ENCODE results near the gene RETREG3. TPM values are rescaled to one million over a fixed set of nuclear protein-coding genes. Genes with fewer than 3 reads are reported as not detected.
"Not testable (repeated sequence)": the region's sequence is repeated elsewhere in the genome, so short reads cannot be mapped to it uniquely, and the experiment has no call there.

Gene RETREG3
- total RNA-seq, 1 experiment from 2014 or later = 38.5 TPM

DNA sequence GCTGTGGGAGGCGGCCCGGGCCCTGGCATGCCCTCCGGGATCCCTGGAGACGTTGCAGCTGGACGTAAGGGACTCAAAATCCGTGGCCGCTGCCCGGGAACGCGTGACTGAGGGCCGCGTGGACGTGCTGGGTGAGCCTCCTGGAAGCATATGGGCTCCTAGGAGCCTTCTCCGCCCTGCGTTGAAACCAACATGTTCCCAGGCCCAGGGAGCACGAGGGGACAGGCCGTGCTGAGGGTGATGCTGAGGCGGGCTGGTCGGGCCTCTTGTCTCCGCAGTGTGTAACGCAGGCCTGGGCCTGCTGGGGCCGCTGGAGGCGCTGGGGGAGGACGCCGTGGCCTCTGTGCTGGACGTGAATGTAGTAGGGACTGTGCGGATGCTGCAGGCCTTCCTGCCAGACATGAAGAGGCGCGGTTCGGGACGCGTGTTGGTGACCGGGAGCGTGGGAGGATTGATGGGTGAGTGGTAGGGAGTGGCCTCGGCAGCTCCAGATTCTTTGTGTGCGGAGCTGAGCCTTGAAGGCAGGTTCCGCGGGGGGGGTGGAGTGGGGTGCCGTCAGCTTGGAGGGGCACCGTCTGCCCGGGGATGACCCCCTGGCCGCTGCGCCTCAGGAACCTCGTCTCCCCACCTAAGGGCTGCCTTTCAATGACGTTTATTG, 55.9 kb downstream of the RETREG3 start:
- ChIA-PET POLR2A (no interaction called here), CTCF (interaction anchor here (0.9 to 2.1 kb wide), 2 partner anchors 25 to 231 kb away, joined by 3 to 8 read pairs; partner anchors contain the start of gene PSMC3IP), RAD21 (ENCODE audit: low non-redundant PET in 1 of 2, low total read pairs in 2 of 2, uncharacterized antibody in 2 of 2, unreplicated experiment in 2 of 2) (no interaction called here)
- ATAC-seq = no peak
- H3K4me2 ChIP-seq (ENCODE audit: low read length) = peak overlapping the region; percentile 86
- BruUV-seq (replicated peaks) = no TSS peak
- H3K9me2 ChIP-seq (ENCODE audit: insufficient read depth) = no peaks in the 10 kb centered on the region
- peaks cover 6 to 33% of the 10 kb centered on the region in 2 experiments for H3K4me1 ChIP-seq (ENCODE audit: control insufficient read depth in 1 of 2, insufficient read depth in 2 of 2, low read length in 2 of 2)
- H4K20me1 ChIP-seq (ENCODE audit: insufficient read depth) = no peaks in the 10 kb centered on the region
- H3K27me3 ChIP-seq (ENCODE audit: insufficient read depth, low read length) = no peaks in the 10 kb centered on the region
- DNase-seq (ENCODE audit: low read depth, low spot score) = no peak
- peak overlapping the region; percentile 94; the same call in 1 of the 2 replicates for H3K27ac ChIP-seq (ENCODE audit: low read depth, low read length)
- intact Hi-C loops (cut with micrococcal nuclease) = no loop called here
- peak overlapping the region; percentile 97 for H3K9ac ChIP-seq (ENCODE audit: low read length)
- peaks cover 17% of the 10 kb centered on the region; the same call in 1 of the 2 replicates for H3K79me2 ChIP-seq (ENCODE audit: insufficient read depth, low read length)
- H3K9me3 ChIP-seq (ENCODE audit: control insufficient read depth in 1 of 2, insufficient read depth in 1 of 2, low read depth in 1 of 2, low read length in 2 of 2) = no peaks in the 10 kb centered on the region
- no peaks in the 10 kb centered on the region for H3K36me3 ChIP-seq (ENCODE audit: control insufficient read depth in 1 of 2, insufficient read depth in 2 of 2, low read length in 2 of 2)
- peak overlapping the region; percentile 93 to 99 for H3K4me3 ChIP-seq (replicated peaks in 1 of 2; ENCODE audit: low read depth in 1 of 2, low read length in 2 of 2)
- no peak for TF ChIP-seq POLR2AphosphoS5 (IDR thresholded peaks at IDR 0.05; ENCODE audit: low read depth, low read length)
- TF ChIP-seq JUND (IDR thresholded peaks at IDR 0.05) = no peak
- TF ChIP-seq ZNF274 (IDR thresholded peaks at IDR 0.05; ENCODE audit: low read depth, low read length) = no peak
- H2AFZ ChIP-seq (ENCODE audit: low read depth, low read length, poor library complexity, severe bottlenecking) = no peak overlapping the region

GRCh38 chr17:42552736-42553135, 56.4 kb downstream of the RETREG3 start, which contains the start of gene HSD17B1:
Gene HSD17B1 (plus strand): TSS chr17:42552923. CDS start chr17:42552934, 11 bp downstream.
- POLR2A ChIA-PET; H3K27me3 ChIP-seq (ENCODE audit: insufficient read depth, low read length); CTCF ChIA-PET; intact Hi-C loops (cut with micrococcal nuclease); H3K9me3 ChIP-seq (ENCODE audit: control insufficient read depth in 1 of 2, insufficient read depth in 1 of 2, low read depth in 1 of 2, low read length in 2 of 2); H3K9me2 ChIP-seq (ENCODE audit: insufficient read depth); BruUV-seq (replicated peaks); H2AFZ ChIP-seq (ENCODE audit: low read depth, low read length, poor library complexity, severe bottlenecking); RAD21 ChIA-PET (ENCODE audit: low non-redundant PET in 1 of 2, low total read pairs in 2 of 2, uncharacterized antibody in 2 of 2, unreplicated experiment in 2 of 2); DNase-seq (ENCODE audit: low read depth, low spot score); ATAC-seq; H4K20me1 ChIP-seq (ENCODE audit: insufficient read depth); H3K36me3 ChIP-seq (ENCODE audit: control insufficient read depth in 1 of 2, insufficient read depth in 2 of 2, low read length in 2 of 2): not testable (repeated sequence)
- peak within 1 kb of the TSS; percentile 93 to 99 for H3K4me3 ChIP-seq (replicated peaks in 1 of 2; ENCODE audit: low read depth in 1 of 2, low read length in 2 of 2)
- peak within 1 kb of the TSS; percentile 97 for H3K9ac ChIP-seq (ENCODE audit: low read length)
- H3K4me1 ChIP-seq (ENCODE audit: control insufficient read depth in 1 of 2, insufficient read depth in 2 of 2, low read length in 2 of 2) = peaks cover 6 to 38% of the 10 kb centered on the region in 2 experiments
- peaks cover 17% of the 10 kb centered on the region; the same call in 1 of the 2 replicates for H3K79me2 ChIP-seq (ENCODE audit: insufficient read depth, low read length)
- peak within 1 kb of the TSS; percentile 94 for H3K27ac ChIP-seq (ENCODE audit: low read depth, low read length)
- H3K4me2 ChIP-seq (ENCODE audit: low read length) = peak within 1 kb of the TSS; percentile 86
